ENCODE measurements around the gene TMEM234.

- TF ChIP-seq CTCF (IDR thresholded peaks at IDR 0.05; ENCODE audit: low read length): no peak
- TF ChIP-seq EZH2 (optimal IDR thresholded peaks at IDR 0.05; ENCODE audit: low read depth, low read length): no peak
- TF ChIP-seq EZH2phosphoT487 (IDR thresholded peaks at IDR 0.05; ENCODE audit: low read length): no peak
These were observed 16.5 kb downstream of the TMEM234 start, which contains the start of gene IQCC for GRCh38 chr1:32205401-32206370.
